ENCODE data around the gene FOXI1. TPM values are rescaled to one million over a fixed set of nuclear protein-coding genes. Genes with fewer than 3 reads are reported as not detected.

FOXI1 gene
- total RNA-seq, 1 donor from 2014 or later, result not detected

GRCh38 chr5:170144286-170145023 lies 38.8 kb downstream of the FOXI1 start:
- Histone ChIP-seq H3K4me3 (ENCODE audit: low read depth, low read length) (no peak overlapping the region), H3K36me3 (ENCODE audit: control insufficient read depth, insufficient read depth, low read length) (no peaks in the 10 kb centered on the region), H3K27me3 (ENCODE audit: control insufficient read depth, insufficient read depth, low read length) (no peaks in the 10 kb centered on the region)
- no peak for TF ChIP-seq CTCF (IDR thresholded peaks at IDR 0.05; ENCODE audit: insufficient read depth, low read length, poor library complexity, severe bottlenecking)
- no peak for DNase-seq (ENCODE audit: low read depth)

GRCh38 chr5:170145462-170145861 lies 39.8 kb downstream of the FOXI1 start:
- DNase-seq (ENCODE audit: low read depth), result no peak
- Histone ChIP-seq H3K4me3 (ENCODE audit: low read depth, low read length) (no peak overlapping the region), H3K27me3 (ENCODE audit: control insufficient read depth, insufficient read depth, low read length) (no peaks in the 10 kb centered on the region), H3K36me3 (ENCODE audit: control insufficient read depth, insufficient read depth, low read length) (no peaks in the 10 kb centered on the region)
- no peak for TF ChIP-seq CTCF (IDR thresholded peaks at IDR 0.05; ENCODE audit: insufficient read depth, low read length, poor library complexity, severe bottlenecking)

GRCh38 chr5:170147051-170147752 lies 41.5 kb downstream of the FOXI1 start:
- no peak for TF ChIP-seq CTCF (IDR thresholded peaks at IDR 0.05; ENCODE audit: insufficient read depth, low read length, poor library complexity, severe bottlenecking)
- Histone ChIP-seq H3K36me3 (ENCODE audit: control insufficient read depth, insufficient read depth, low read length) (no peaks in the 10 kb centered on the region), H3K27me3 (ENCODE audit: control insufficient read depth, insufficient read depth, low read length) (no peaks in the 10 kb centered on the region), H3K4me3 (ENCODE audit: low read depth, low read length) (no peak overlapping the region)
- no peak for DNase-seq (ENCODE audit: low read depth)

- DNase-seq (ENCODE audit: low read depth), result no peak
- no peak overlapping the region for H3K4me3 ChIP-seq (ENCODE audit: low read depth, low read length)
- H3K27me3 ChIP-seq (ENCODE audit: control insufficient read depth, insufficient read depth, low read length), result no peaks in the 10 kb centered on the region
- H3K36me3 ChIP-seq (ENCODE audit: control insufficient read depth, insufficient read depth, low read length), result no peaks in the 10 kb centered on the region
- no peak for TF ChIP-seq CTCF (IDR thresholded peaks at IDR 0.05; ENCODE audit: insufficient read depth, low read length, poor library complexity, severe bottlenecking)
Measured at GRCh38 chr5:170147753-170148264, 42.1 kb downstream of the FOXI1 start.

GRCh38 chr5:170148430-170149205 lies 42.9 kb downstream of the FOXI1 start:
- H3K36me3 ChIP-seq (ENCODE audit: control insufficient read depth, insufficient read depth, low read length), result no peaks in the 10 kb centered on the region
- H3K27me3 ChIP-seq (ENCODE audit: control insufficient read depth, insufficient read depth, low read length), result no peaks in the 10 kb centered on the region
- H3K4me3 ChIP-seq (ENCODE audit: low read depth, low read length), result no peak overlapping the region
- no peak for TF ChIP-seq CTCF (IDR thresholded peaks at IDR 0.05; ENCODE audit: insufficient read depth, low read length, poor library complexity, severe bottlenecking)
- no peak for DNase-seq (ENCODE audit: low read depth)
